NCI-H2081 treated with DMSO at 0.1 percent for 48 hours (cell line): ENCODE results near the gene FDX2.
A peak's percentile ranks its signal among the peaks of the same experiment; 100 is the strongest.
"Not testable (repeated sequence)": the region's sequence is repeated elsewhere in the genome, so short reads cannot be mapped to it uniquely, and the experiment has no call there.

Experiments used
- DNase-seq: peaks from one replicate; lab custom pipeline; 2025; lab: John Stamatoyannopoulos, UW

The FDX2 gene

GRCh38 chr19:10315335-10316214 lies at the start of gene FDX2:
Gene FDX2, minus strand, starts transcription at chr19:10316015. Its CDS starts 19 bp downstream, at chr19:10315996.
- peak; percentile 83 for DNase-seq

- no peak for DNase-seq
Observed at GRCh38 chr19:10365518-10365917, 49.7 kb upstream of the FDX2 start.

GRCh38 chr19:10364644-10365043 lies 48.8 kb upstream of the FDX2 start:
- DNase-seq, result no peak

- no peak for DNase-seq
Observed at GRCh38 chr19:10363789-10364281, 48.0 kb upstream of the FDX2 start.

- DNase-seq, result no peak
Observed at GRCh38 chr19:10362259-10362658, 46.4 kb upstream of the FDX2 start.

- DNase-seq, result no peak
Observed at GRCh38 chr19:10361569-10362011, 45.8 kb upstream of the FDX2 start.

- no peak for DNase-seq
Observed at GRCh38 chr19:10356431-10356830, 40.6 kb upstream of the FDX2 start.

- no peak for DNase-seq
Observed at GRCh38 chr19:10353793-10354391, 38.1 kb upstream of the FDX2 start.

GRCh38 chr19:10352764-10353671 lies 37.2 kb upstream of the FDX2 start:
- DNase-seq, result no peak

- no peak for DNase-seq
Observed at GRCh38 chr19:10346509-10346908, 30.7 kb upstream of the FDX2 start.

- DNase-seq, result no peak
Observed at GRCh38 chr19:10344780-10345179, 29.0 kb upstream of the FDX2 start.

GRCh38 chr19:10343495-10343894 lies 27.7 kb upstream of the FDX2 start:
- no peak for DNase-seq

- no peak for DNase-seq
Observed at GRCh38 chr19:10339977-10340376, 24.2 kb upstream of the FDX2 start.

GRCh38 chr19:10339380-10339960 lies 23.7 kb upstream of the FDX2 start, which contains the start of gene ICAM3:
Gene ICAM3, minus strand, starts transcription at chr19:10339624. Its CDS starts 10 bp downstream, at chr19:10339614.
- DNase-seq, result no peak

- DNase-seq, result no peak
Observed at GRCh38 chr19:10338940-10339339, 23.1 kb upstream of the FDX2 start.

GRCh38 chr19:10336725-10337124 lies 20.9 kb upstream of the FDX2 start:
- not testable (repeated sequence) for DNase-seq

- DNase-seq, result no peak
Observed at GRCh38 chr19:10335352-10335985, 19.7 kb upstream of the FDX2 start.

GRCh38 chr19:10334588-10335351 lies 19.0 kb upstream of the FDX2 start:
- no peak for DNase-seq

- DNase-seq, result no peak
Observed at GRCh38 chr19:10333758-10334587, 18.2 kb upstream of the FDX2 start.
